HepG2 (cell line): ENCODE data around the gene DOC2A. TPM values are rescaled to one million over a fixed set of nuclear protein-coding genes. Genes with fewer than 3 reads are reported as not detected.

Source experiments
- ATAC-seq: fragments of 200-7000 bp; cut with Tn5 transposase; 3 replicates; pipeline ENCODE4 v1.9.1; 2020; ENCODE audit warnings: mild to moderate bottlenecking, moderate library complexity
- BruUV-seq: library from RNA; stranded (reverse); fragments of 400-500 nt; replicated peaks from 2 replicates; lab custom pipeline; 2021; lab: Mats Ljungman, UMichigan
- CTCF ChIA-PET: fragments of 300-600 bp; formaldehyde crosslinking; extraction: SDS; loops from one replicate; lab custom pipeline; 2021; ENCODE audit warnings: low total read pairs, inconsistent platforms, low intra/inter-chr PET ratio; lab: Yijun Ruan, JAX
- POLR2A ChIA-PET: fragments of 350-600 bp; sonication (Branson Sonifier 250); formaldehyde crosslinking; loops from one replicate; lab custom pipeline; 2020; ENCODE audit warnings: antibody characterized with exemption, inconsistent platforms; lab: Yijun Ruan, JAX
- DNase-seq: peaks from one replicate; pipeline ENCODE4 v3.0.0-alpha.2; 2015; ENCODE audit warnings: low spot score
- FAIRE-seq: peaks from 3 replicates; lab custom pipeline; 2011; peaks lifted over from hg19 to GRCh38; lab: Jason Lieb, UNC
- H2AFZ ChIP-seq: one replicate; pipeline ENCODE4 v1.6.1; 2011; ENCODE audit warnings: low read length, inconsistent platforms
- H3K27ac ChIP-seq: fragments of 300-600 bp; 3 replicates; pipeline ENCODE4 v1.8.0; 2011; ENCODE audit warnings: mixed run types, mild to moderate bottlenecking, mixed read lengths, low read length, inconsistent platforms; ENCODE audit not compliant: insufficient read depth; ENCODE audit errors: extremely low read length
- H3K27me3 ChIP-seq, 2 experiments: fragments of 200-600 bp in 1 of 2; 2 replicates in 1 of 2; 3 replicates in 1 of 2; pipeline versions ENCODE4 v1.6.0 to v1.8.0; 2011; ENCODE audit warnings: low read length in 2 of 2, mild to moderate bottlenecking in 2 of 2, moderate library complexity in 2 of 2, inconsistent platforms in 1 of 2; ENCODE audit not compliant: insufficient read depth in 2 of 2, control insufficient read depth in 1 of 2
- H3K36me3 ChIP-seq, 2 experiments: fragments of 200-600 bp in 1 of 2; replicated peaks in 1 of 2; 2 replicates in 1 of 2; 3 replicates in 1 of 2; pipeline versions ENCODE4 v1.5.1 to v1.8.0; 2011; ENCODE audit warnings: low read length in 2 of 2, inconsistent platforms in 1 of 2; ENCODE audit not compliant: insufficient read depth in 2 of 2, control insufficient read depth in 1 of 2
- H3K4me1 ChIP-seq: 2 replicates; pipeline ENCODE4 v1.5.1; 2012; ENCODE audit warnings: low read length, inconsistent platforms; ENCODE audit not compliant: insufficient read depth
- H3K4me2 ChIP-seq: 2 replicates; pipeline ENCODE4 v1.6.0; 2011; ENCODE audit warnings: low read depth, low read length, inconsistent platforms
- H3K4me3 ChIP-seq, 3 experiments: fragments of 200-600 bp in 1 of 3; sonication (generic), shearing (Covaris generic) in 1 of 3; replicated peaks in 1 of 3; 2 replicates each; pipeline ENCODE4 v1.5.1; 2011 to 2016; ENCODE audit warnings: low read length in 3 of 3, inconsistent platforms in 2 of 3, low read depth in 2 of 3, mild to moderate bottlenecking in 2 of 3, control low read depth in 1 of 3, mixed read lengths in 1 of 3; ENCODE audit not compliant: insufficient read depth in 1 of 3
- H3K79me2 ChIP-seq: one replicate; pipeline ENCODE4 v1.6.1; 2011; ENCODE audit warnings: low read length, inconsistent platforms; ENCODE audit not compliant: insufficient read depth
- H3K9ac ChIP-seq: 2 replicates; pipeline ENCODE4 v1.6.0; 2011; ENCODE audit warnings: mild to moderate bottlenecking, low read depth, low read length, inconsistent platforms; ENCODE audit not compliant: insufficient read depth
- H3K9me3 ChIP-seq: 2 replicates; pipeline ENCODE4 v1.5.1; 2012; ENCODE audit warnings: mild to moderate bottlenecking, low read length
- H4K20me1 ChIP-seq: 2 replicates; pipeline ENCODE4 v1.6.0; 2011; ENCODE audit warnings: inconsistent platforms, mild to moderate bottlenecking, low read length, moderate library complexity; ENCODE audit not compliant: insufficient read depth
- ARID4A ChIP-seq: sonication (generic); formaldehyde crosslinking; IDR thresholded peaks from 2 replicates; pipeline ENCODE4 v1.5.0; 2020; ENCODE audit warnings: mild to moderate bottlenecking, missing genetic modification reagents, borderline replicate concordance
- CBFB ChIP-seq: sonication (generic); formaldehyde crosslinking; IDR thresholded peaks from 2 replicates; pipeline ENCODE4 v1.4.0; 2020; ENCODE audit warnings: missing genetic modification reagents
- ETS1 ChIP-seq: sonication (generic); formaldehyde crosslinking; IDR thresholded peaks from 2 replicates; pipeline ENCODE4 v1.4.0; 2020; ENCODE audit warnings: missing genetic modification reagents
- ETV5 ChIP-seq: IDR thresholded peaks from 2 replicates; pipeline ENCODE4 v1.6.1; 2018; ENCODE audit warnings: missing biosample characterization, missing genetic modification reagents, inconsistent platforms, borderline replicate concordance
- HINFP ChIP-seq: sonication (generic); formaldehyde crosslinking; IDR thresholded peaks from 2 replicates; pipeline ENCODE4 v1.4.0; 2020; ENCODE audit warnings: low read depth, mild to moderate bottlenecking, missing genetic modification reagents
- HNRNPL ChIP-seq: fragments of 200-400 bp; formaldehyde crosslinking; IDR thresholded peaks from 2 replicates; pipeline ENCODE4 v1.6.1; 2017; ENCODE audit warnings: mild to moderate bottlenecking, low read depth, low read length
- ISX ChIP-seq: sonication (generic); formaldehyde crosslinking; conservative IDR thresholded peaks from 2 replicates; pipeline ENCODE4 v1.5.0; 2020; ENCODE audit warnings: missing genetic modification reagents
- THRA ChIP-seq: sonication (generic); formaldehyde crosslinking; IDR thresholded peaks from 2 replicates; pipeline ENCODE4 v1.4.0; 2020; ENCODE audit warnings: missing genetic modification reagents, borderline replicate concordance
- ZBTB20 ChIP-seq: sonication (generic); formaldehyde crosslinking; IDR thresholded peaks from 2 replicates; pipeline ENCODE4 v1.8.1; 2023; ENCODE audit warnings: missing genetic modification reagents, low read depth, mild to moderate bottlenecking, borderline replicate concordance
- ZBTB37 ChIP-seq: sonication (generic); formaldehyde crosslinking; IDR thresholded peaks from 2 replicates; pipeline ENCODE4 v1.4.0; 2020; ENCODE audit warnings: mild to moderate bottlenecking, missing genetic modification reagents
- WGBS: methylation state at CpG from one replicate; pipeline ENCODE4 v1.1.6; 2017; ENCODE audit warnings: low lambda C conversion rate; 5-methylcytosine and 5-hydroxymethylcytosine counted together
- in situ Hi-C: cut with HindIII; loops from 2 replicates; pipeline ENCODE4 v1.10.0; 2017; ENCODE audit warnings: low pct_unique_long_range_greater_than_20kb; ENCODE audit not compliant: extremely low pct_ligation_motif_present
- intact Hi-C: fragments of 100-400 bp; cut with micrococcal nuclease; formaldehyde crosslinking; loops from one replicate; pipeline ENCODE4 v1.10.0; 2022; ENCODE audit not compliant: unreplicated experiment
- polyA plus RNA-seq, 8 experiments: library from polyadenylated mRNA; depleted of rRNA in 3 of 8; stranded (reverse) in 7 of 8; unstranded in 1 of 8; fragments of >200 nt; fragmentation: Illumina TruSeq in 4 of 8; extraction: Trizol in 4 of 8; gene quantifications; 2 replicates each; pipeline versions ENCODE4 v1.2.1 to v1.2.3, GENCODE V29; 2011 to 2016; ENCODE audit warnings: low read depth in 4 of 8, missing spikeins in 1 of 8, mixed read lengths in 1 of 8; ENCODE audit not compliant: insufficient read depth in 1 of 8
- total RNA-seq, 5 experiments: library from RNA; depleted of rRNA; stranded (reverse); fragments of >200 nt; fragmentation: Illumina TruSeq; extraction: Trizol; gene quantifications; 2 replicates each; pipeline ENCODE4 v1.2.3, GENCODE V29; 2016; ENCODE audit warnings: low read depth in 1 of 5

The DOC2A gene
- total and polyA plus RNA-seq, 2 of the 13 experiments (the other 11 are each of a cell fraction or from before 2014, with no cell fraction given) = 0.15 to 0.55 TPM

GRCh38 chr16:30005341-30006094 lies 5.3 kb downstream of the DOC2A start:
- CTCF ChIA-PET = interaction anchor here (1.1 kb wide), 1 partner anchor 143 kb away, joined by 3 read pairs; no protein-coding TSS in a partner anchor
- Histone ChIP-seq H4K20me1 (no peaks in the 10 kb centered on the region), H3K4me1 (peaks cover 17% of the 10 kb centered on the region), H3K4me3 (no peak overlapping the region), H3K79me2 (no peaks in the 10 kb centered on the region), H3K36me3 (peaks cover 0 to 3% of the 10 kb centered on the region in 2 experiments; a peak in 1 of 5 replicates), H3K9me3 (no peaks in the 10 kb centered on the region), H3K9ac (no peak overlapping the region), H3K27ac (no peak overlapping the region), H2AFZ (no peak overlapping the region), H3K4me2 (no peak overlapping the region), H3K27me3 (peaks cover 6 to 14% of the 10 kb centered on the region in 2 experiments; a peak in 4 of 5 replicates)
- BruUV-seq = no TSS peak
- POLR2A ChIA-PET = interaction anchor here (2.1 kb wide), 1 partner anchor 32 kb away, joined by 8 read pairs; the partner anchor contains the start of gene TAOK2
- peak; percentile 54 for DNase-seq
- in situ Hi-C loops (loop anchor here (10.0 kb wide), 1 partner anchor 141 kb away; the partner anchor contains the start of gene CDIPT), intact Hi-C loops (no loop called here)
- 82% methylated on average over 35 of the region's 35 CpGs for WGBS
- peak; percentile 72 for FAIRE-seq
- peak; percentile 63 for ATAC-seq
- TF ChIP-seq ETS1 (CRISPR knock-in tag) = no peak
- TF ChIP-seq ZBTB20 (CRISPR knock-in tag) = no peak
- TF ChIP-seq ZBTB37 (CRISPR knock-in tag) = 0 out of 2 replicates have a peak, but pooled peaks have one; percentile 46
- TF ChIP-seq ETV5 = 0 out of 2 replicates have a peak, but pooled peaks have one; percentile 14
- TF ChIP-seq HINFP (CRISPR knock-in tag) = no peak
- TF ChIP-seq ARID4A = no peak
- TF ChIP-seq ISX (CRISPR knock-in tag) = 0 out of 2 replicates have a peak, but pooled peaks have one; percentile 25
- no peak for TF ChIP-seq THRA
- TF ChIP-seq HNRNPL = peak; percentile 83
- no peak for TF ChIP-seq CBFB (CRISPR knock-in tag)
